ENCODE data around the gene ZNF280A.

ZNF280A gene

DNA sequence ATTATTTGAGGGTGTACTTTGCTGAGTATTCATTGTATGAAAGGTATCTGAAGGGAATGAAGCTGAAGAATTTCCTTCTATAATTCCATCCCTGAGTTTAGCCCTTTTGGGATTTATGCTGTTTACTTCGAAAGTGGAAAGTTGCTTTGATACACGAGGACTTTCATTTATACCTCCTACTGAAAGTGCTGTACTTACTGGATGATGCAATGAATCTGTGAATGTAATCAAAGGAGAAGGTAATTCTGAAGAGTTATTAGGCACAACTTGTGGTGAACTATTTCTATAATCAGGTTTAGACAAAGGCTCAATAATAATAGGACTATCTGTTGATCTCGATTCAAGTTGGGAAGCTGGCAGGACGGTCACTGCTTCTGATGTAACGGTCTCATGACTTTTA lies 31.3 kb downstream of the ZNF280A start:
- Histone ChIP-seq H3K4me2 (no peak overlapping the region), H3K4me1 (no peaks in the 10 kb centered on the region), H3K9me3 (no peaks in the 10 kb centered on the region), H3K27me3 (no peaks in the 10 kb centered on the region), H3K4me3 (no peak overlapping the region), H3K27ac (no peak overlapping the region), H4K20me1 (no peaks in the 10 kb centered on the region), H3K9ac (no peak overlapping the region), H3K36me3 (peaks cover 59% of the 10 kb centered on the region)
- no peak for TF ChIP-seq Cebpa-rat (IDR thresholded peaks at IDR 0.05)

DNA sequence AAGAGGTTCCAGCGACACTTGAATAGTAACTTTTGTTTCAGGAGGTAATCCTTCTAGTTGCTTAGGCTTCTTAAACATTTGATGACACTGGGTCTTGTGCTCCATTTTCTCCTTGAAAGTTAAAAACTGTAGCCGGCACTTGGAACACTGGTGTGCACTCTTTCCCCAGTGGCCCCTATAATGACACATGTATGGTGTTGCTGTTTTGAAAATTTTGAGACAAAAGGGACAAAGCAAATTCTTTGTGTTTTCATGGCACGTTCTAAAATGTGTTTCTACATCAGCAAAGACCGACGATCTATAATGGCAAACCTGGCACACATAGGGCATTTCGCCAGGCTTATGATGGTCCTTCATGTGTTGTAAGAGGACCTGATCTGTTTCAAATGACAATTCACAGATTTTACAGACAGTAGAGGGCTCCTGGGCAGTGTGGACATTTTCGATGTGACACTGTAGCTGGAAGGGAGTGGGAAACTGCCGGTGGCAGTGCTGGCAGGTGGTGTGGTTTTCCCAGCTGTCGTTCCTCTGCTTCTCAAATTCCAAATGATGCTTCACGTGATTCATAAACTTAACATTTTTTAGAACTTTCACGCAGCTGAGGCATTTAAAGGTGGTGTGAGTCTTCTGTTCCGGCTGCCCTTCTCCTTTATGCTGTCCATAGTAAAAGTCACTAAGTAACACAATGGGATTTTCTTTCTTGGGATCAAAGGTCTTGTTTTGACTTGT lies 32.0 kb downstream of the ZNF280A start:
- Histone ChIP-seq H4K20me1 (no peaks in the 10 kb centered on the region), H3K4me1 (peaks cover 5% of the 10 kb centered on the region), H3K4me3 (no peak overlapping the region), H3K9me3 (no peaks in the 10 kb centered on the region), H3K27me3 (no peaks in the 10 kb centered on the region), H3K9ac (no peak overlapping the region), H3K36me3 (peaks cover 52% of the 10 kb centered on the region), H3K27ac (no peak overlapping the region), H3K4me2 (no peak overlapping the region)
- no peak for TF ChIP-seq Cebpa-rat (IDR thresholded peaks at IDR 0.05)

DNA sequence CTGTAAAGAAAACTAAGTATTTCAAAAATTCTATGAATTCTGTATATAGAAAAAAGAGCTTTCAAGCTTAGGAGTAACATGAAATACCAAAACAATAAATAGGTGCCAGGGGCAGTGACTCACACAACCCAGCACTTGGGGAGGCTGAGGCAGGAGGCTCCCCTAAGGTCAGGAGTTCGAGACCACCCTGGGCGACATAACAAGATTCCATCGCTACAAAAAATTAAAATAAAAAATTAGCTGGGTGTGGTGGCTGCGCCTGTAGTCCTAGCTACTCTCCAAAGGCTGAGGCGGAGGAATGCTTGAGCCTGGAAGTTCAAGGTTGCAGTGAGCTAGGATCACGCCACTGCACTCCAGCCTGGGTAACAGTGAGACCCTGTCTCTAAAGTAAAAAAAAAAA lies 33.0 kb downstream of the ZNF280A start:
- Histone ChIP-seq H3K27ac (no peak overlapping the region), H3K4me3 (no peak overlapping the region), H4K20me1 (no peaks in the 10 kb centered on the region), H3K4me2 (no peak overlapping the region), H3K27me3 (no peaks in the 10 kb centered on the region), H3K4me1 (peaks cover 13% of the 10 kb centered on the region), H3K9ac (no peak overlapping the region), H3K9me3 (no peaks in the 10 kb centered on the region), H3K36me3 (peaks cover 42% of the 10 kb centered on the region)
- TF ChIP-seq Cebpa-rat (IDR thresholded peaks at IDR 0.05): no peak

DNA sequence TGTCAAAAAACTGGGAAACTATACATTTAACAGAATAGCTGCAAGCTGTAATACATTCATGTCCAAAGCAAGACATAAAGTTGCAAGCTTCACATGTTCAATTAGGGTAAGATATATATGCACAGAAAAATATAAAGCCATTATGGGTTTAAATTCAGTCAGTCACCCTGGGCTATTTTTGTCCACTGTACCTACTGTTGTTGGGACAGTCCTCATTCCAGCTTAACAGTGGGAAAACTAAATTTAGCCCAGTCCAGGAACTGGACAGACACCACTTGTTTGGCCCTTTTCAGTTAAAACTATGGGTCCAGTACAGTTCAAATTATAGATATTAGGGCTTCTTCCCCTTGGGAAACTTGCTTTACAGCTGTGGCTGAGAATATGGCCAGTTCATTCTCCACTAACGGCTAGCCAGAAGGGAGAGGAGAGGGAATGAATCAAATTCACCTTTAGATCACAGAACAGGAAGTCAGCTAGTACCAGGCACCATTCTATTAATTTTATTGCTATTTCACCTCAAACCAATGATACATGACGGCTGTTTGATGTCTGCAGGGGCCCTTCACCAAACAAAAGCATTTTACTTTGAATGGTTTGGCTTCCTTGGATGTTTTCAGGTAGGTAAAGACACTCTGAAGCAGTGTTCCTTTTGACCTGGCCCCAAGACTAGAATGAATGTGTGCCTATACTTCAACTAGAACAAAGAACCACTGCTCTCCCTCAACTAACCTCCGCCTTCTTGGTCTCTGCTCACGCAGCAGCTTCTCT lies 33.8 kb downstream of the ZNF280A start:
- peaks cover 13% of the 10 kb centered on the region for H3K4me1 ChIP-seq
- no peak for TF ChIP-seq Cebpa-rat (IDR thresholded peaks at IDR 0.05)
- H3K27ac ChIP-seq: no peak overlapping the region
- no peak overlapping the region for H3K4me2 ChIP-seq
- H3K9ac ChIP-seq: no peak overlapping the region
- no peaks in the 10 kb centered on the region for H4K20me1 ChIP-seq
- H3K27me3 ChIP-seq: no peaks in the 10 kb centered on the region
- H3K36me3 ChIP-seq: peaks cover 37% of the 10 kb centered on the region
- H3K9me3 ChIP-seq: no peaks in the 10 kb centered on the region
- H3K4me3 ChIP-seq: no peak overlapping the region

DNA sequence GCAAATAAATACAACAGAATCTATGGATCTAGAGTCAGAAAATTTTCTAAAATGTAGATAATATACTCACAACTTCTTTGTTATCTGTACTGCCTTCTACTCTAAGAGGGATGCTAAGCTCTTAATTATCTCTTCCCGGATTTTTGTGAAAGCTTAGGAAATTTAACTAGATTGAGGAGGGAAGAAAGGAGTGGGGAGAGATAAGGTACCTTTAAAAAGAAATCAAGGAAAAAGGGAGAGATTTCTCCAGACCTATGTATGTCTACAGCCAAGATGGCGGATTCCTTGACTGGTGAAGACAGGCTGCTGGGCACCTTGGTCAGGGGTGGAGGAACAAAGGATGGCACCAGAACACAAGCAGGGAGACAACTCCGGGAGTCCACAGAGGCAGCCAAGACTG lies 34.5 kb downstream of the ZNF280A start:
- no peak overlapping the region for H3K4me2 ChIP-seq
- H3K9me3 ChIP-seq: no peaks in the 10 kb centered on the region
- H3K9ac ChIP-seq: no peak overlapping the region
- H3K4me1 ChIP-seq: peaks cover 13% of the 10 kb centered on the region
- H4K20me1 ChIP-seq: no peaks in the 10 kb centered on the region
- H3K36me3 ChIP-seq: peaks cover 36% of the 10 kb centered on the region
- no peak overlapping the region for H3K27ac ChIP-seq
- no peak overlapping the region for H3K4me3 ChIP-seq
- no peak for TF ChIP-seq Cebpa-rat (IDR thresholded peaks at IDR 0.05)
- H3K27me3 ChIP-seq: no peaks in the 10 kb centered on the region

DNA sequence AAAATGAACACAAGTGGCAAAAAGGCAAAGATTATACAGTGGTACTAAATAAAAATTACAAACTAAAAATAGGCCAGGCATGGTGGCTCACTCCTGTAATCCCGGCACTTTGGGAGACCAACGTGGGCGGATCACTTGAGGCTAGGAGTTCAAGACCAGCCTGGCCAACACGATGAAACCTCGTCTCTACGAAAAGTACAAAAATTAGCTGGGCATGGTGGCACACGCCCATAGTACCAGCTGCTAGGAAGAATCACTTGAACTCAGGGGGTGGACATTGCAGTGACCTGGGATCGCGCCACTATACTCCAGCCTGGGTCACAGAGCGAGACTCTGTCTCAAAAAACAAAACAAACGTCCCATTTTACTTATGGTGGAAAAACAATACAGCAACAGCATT lies 36.0 kb downstream of the ZNF280A start:
- peaks cover 35% of the 10 kb centered on the region for H3K36me3 ChIP-seq
- peaks cover 28% of the 10 kb centered on the region for H3K4me1 ChIP-seq
- H4K20me1 ChIP-seq: no peaks in the 10 kb centered on the region
- H3K4me2 ChIP-seq: no peak overlapping the region
- H3K27me3 ChIP-seq: no peaks in the 10 kb centered on the region
- no peak overlapping the region for H3K27ac ChIP-seq
- no peak for TF ChIP-seq Cebpa-rat (IDR thresholded peaks at IDR 0.05)
- H3K9ac ChIP-seq: no peak overlapping the region
- no peak overlapping the region for H3K4me3 ChIP-seq
- H3K9me3 ChIP-seq: no peaks in the 10 kb centered on the region

DNA sequence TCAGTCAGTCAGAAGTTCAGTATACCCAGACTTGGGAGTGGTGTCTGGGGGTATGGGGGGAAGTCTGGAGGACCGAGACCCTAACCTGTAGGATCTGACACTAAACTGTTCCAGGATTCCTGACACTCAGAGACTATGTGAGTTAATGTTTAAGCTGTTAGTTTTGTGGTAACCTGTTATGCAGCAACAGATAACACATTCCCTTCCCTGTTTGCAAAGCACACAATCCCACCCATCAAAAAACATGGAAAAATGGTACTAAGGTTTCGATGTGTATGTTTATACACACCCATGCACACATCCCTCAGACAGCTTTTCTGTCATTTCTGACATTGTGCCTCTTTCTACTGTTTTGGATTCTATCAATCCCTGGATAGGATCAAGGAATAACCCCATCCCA lies 39.1 kb downstream of the ZNF280A start:
- TF ChIP-seq Cebpa-rat (IDR thresholded peaks at IDR 0.05): no peak
- no peaks in the 10 kb centered on the region for H3K27me3 ChIP-seq
- no peak overlapping the region for H3K4me2 ChIP-seq
- no peak overlapping the region for H3K4me3 ChIP-seq
- H3K4me1 ChIP-seq: peaks cover 31% of the 10 kb centered on the region
- H3K36me3 ChIP-seq: peaks cover 8% of the 10 kb centered on the region; the same call in 1 of the 2 replicates
- no peak overlapping the region for H3K9ac ChIP-seq
- H3K27ac ChIP-seq: no peak overlapping the region
- no peaks in the 10 kb centered on the region for H4K20me1 ChIP-seq
- H3K9me3 ChIP-seq: no peaks in the 10 kb centered on the region

DNA sequence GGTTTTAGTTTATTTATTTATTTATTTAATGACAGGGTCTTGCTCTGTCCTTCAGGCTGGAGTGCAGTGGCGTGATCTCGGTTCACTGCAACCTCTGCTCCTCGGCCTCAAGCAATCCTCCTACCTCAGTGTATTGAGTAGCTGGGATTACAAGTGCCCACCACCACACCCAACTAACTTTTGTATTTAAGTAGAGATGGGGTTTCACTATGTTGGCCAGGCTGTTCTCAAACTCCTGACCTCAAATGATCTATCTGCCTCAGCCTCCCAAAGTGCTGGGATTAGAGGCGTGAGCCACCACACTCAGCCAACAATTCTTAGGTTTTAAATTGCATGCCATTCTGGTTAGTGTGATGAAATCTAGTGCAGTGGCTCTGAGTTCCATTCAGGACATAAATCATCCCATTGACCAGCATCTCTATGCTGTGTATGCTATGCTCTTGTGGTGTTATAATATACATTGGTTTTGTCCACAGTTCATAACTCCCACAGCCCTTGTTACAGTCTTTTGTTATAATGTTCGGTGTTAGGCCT lies 40.0 kb downstream of the ZNF280A start:
- Histone ChIP-seq H3K9me3 (no peaks in the 10 kb centered on the region), H3K4me1 (peaks cover 31% of the 10 kb centered on the region), H3K4me2 (peak overlapping the region; percentile 15), H3K27ac (no peak overlapping the region), H3K9ac (no peak overlapping the region), H3K4me3 (no peak overlapping the region), H4K20me1 (no peaks in the 10 kb centered on the region), H3K27me3 (no peaks in the 10 kb centered on the region), H3K36me3 (peaks cover 5% of the 10 kb centered on the region; the same call in 1 of the 2 replicates)
- no peak for TF ChIP-seq Cebpa-rat (IDR thresholded peaks at IDR 0.05)

DNA sequence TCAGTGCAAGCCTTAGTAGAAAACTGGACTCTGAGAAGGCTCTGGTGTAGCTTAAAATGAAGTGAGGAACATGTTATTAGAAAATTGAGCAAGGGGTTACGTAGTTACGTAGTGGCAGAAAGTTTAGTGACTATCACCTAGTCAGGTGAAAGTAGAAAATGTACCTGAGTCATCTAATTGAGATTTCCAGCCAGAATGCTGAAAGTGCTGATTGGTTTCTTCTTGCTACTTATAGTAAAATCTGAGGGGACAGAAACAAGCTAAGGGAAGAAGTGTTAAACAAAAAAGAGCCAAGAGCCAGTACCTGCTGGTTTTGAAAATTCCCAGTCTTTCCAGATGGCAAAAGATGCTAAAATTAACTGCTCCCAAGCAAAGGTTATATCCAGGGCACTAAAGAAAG lies 41.0 kb downstream of the ZNF280A start:
- peaks cover 31% of the 10 kb centered on the region for H3K4me1 ChIP-seq
- no peaks in the 10 kb centered on the region for H3K36me3 ChIP-seq
- no peak for TF ChIP-seq Cebpa-rat (IDR thresholded peaks at IDR 0.05)
- H3K9ac ChIP-seq: no peak overlapping the region
- no peaks in the 10 kb centered on the region for H3K27me3 ChIP-seq
- H3K27ac ChIP-seq: no peak overlapping the region
- H4K20me1 ChIP-seq: no peaks in the 10 kb centered on the region
- H3K9me3 ChIP-seq: no peaks in the 10 kb centered on the region
- 0 out of 2 replicates have a peak overlapping the region, but pooled peaks have one; percentile 15 for H3K4me2 ChIP-seq
- H3K4me3 ChIP-seq: no peak overlapping the region

DNA sequence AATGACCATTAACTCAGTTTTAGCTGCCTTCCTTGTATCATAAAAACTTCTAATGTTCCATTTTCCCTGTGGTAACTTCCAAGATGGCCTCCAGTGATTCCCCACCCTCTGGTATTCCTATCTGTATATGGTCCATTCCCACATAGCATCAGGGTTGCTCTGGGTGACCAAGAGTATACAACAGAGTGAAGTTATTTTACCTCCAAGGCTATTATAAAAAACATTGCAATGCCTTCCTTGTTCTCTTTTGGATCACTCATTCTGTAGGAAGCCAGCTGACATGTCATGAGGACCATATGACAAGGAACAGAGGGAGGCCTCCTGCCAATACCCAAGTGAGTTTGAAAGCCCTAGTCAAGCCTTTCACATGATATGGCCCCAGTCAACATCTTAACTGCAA lies 41.6 kb downstream of the ZNF280A start:
- H3K27me3 ChIP-seq: no peaks in the 10 kb centered on the region
- no peak for TF ChIP-seq Cebpa-rat (IDR thresholded peaks at IDR 0.05)
- H3K9me3 ChIP-seq: no peaks in the 10 kb centered on the region
- H3K36me3 ChIP-seq: no peaks in the 10 kb centered on the region
- H3K4me3 ChIP-seq: no peak overlapping the region
- H3K4me2 ChIP-seq: no peak overlapping the region
- no peak overlapping the region for H3K27ac ChIP-seq
- H3K9ac ChIP-seq: no peak overlapping the region
- H3K4me1 ChIP-seq: peaks cover 31% of the 10 kb centered on the region
- H4K20me1 ChIP-seq: no peaks in the 10 kb centered on the region
